GM23248 (cell line): ENCODE results near the gene PDLIM7.

Experiments
- EZH2 ChIP-seq: fragments of 200-600 bp; sonication (generic); IDR thresholded peaks from 2 replicates; pipeline ENCODE4 v1.6.1; 2018; ENCODE audit warnings: antibody characterized with exemption, mild to moderate bottlenecking; ENCODE audit not compliant: insufficient read depth, poor library complexity, severe bottlenecking
- EZH2phosphoT487 ChIP-seq: fragments of 200-600 bp; sonication (generic); IDR thresholded peaks from 2 replicates; pipeline ENCODE4 v1.6.1; 2018; ENCODE audit warnings: antibody characterized with exemption, moderate library complexity, mild to moderate bottlenecking, low read depth; ENCODE audit not compliant: insufficient read depth

GRCh38 chr5:177535125-177535524 is 37.7 kb upstream of the PDLIM7 start:
- TF ChIP-seq EZH2 (no peak), EZH2phosphoT487 (no peak)
